Mesothelial cell of epicardium (in vitro differentiated cells): ENCODE results near the gene CTNNA1. TPM values are rescaled to one million over a fixed set of nuclear protein-coding genes. Genes with fewer than 3 reads are reported as not detected.
"Not testable (repeated sequence)": the region's sequence is repeated elsewhere in the genome, so short reads cannot be mapped to it uniquely, and the experiment has no call there.

ENCODE experiments used
- DNase-seq, 2 experiments: peaks; one replicate each; pipeline ENCODE4 v3.0.0; 2021; ENCODE audit warnings: low spot score in 2 of 2; ENCODE audit not compliant: unreplicated experiment in 2 of 2
- H3K27ac Mint-ChIP-seq: 2 replicates; pipeline ENCODE4 v1.8.0; 2021; ENCODE audit warnings: mixed read lengths
- H3K27me3 Mint-ChIP-seq: 2 replicates; pipeline ENCODE4 v1.8.0; 2021; ENCODE audit warnings: low read depth, mixed read lengths
- H3K36me3 Mint-ChIP-seq: 2 replicates; pipeline ENCODE4 v1.8.0; 2021; ENCODE audit warnings: mixed read lengths
- H3K4me1 Mint-ChIP-seq: 2 replicates; pipeline ENCODE4 v1.8.0; 2021; ENCODE audit warnings: mixed read lengths
- H3K4me3 Mint-ChIP-seq: 2 replicates; pipeline ENCODE4 v1.8.0; 2021; ENCODE audit warnings: mild to moderate bottlenecking, moderate library complexity, mixed read lengths
- H3K9me3 Mint-ChIP-seq: 2 replicates; pipeline ENCODE4 v1.8.0; 2021; ENCODE audit warnings: mixed read lengths
- total RNA-seq: library from RNA; stranded (reverse); gene quantifications from 3 replicates; pipeline ENCODE4 v1.2.1, GENCODE V29; 2021
- TF ChIP-seq, protein P1 (sequence below): fragments of 200-600 bp; sonication (generic); IDR thresholded peaks from one replicate; pipeline ENCODE4 v1.5.0; 2021; ENCODE audit warnings: antibody characterized with exemption; ENCODE audit not compliant: unreplicated experiment

The CTNNA1 gene
- total RNA-seq, 1 donor from 2014 or later: 427 TPM

DNA sequence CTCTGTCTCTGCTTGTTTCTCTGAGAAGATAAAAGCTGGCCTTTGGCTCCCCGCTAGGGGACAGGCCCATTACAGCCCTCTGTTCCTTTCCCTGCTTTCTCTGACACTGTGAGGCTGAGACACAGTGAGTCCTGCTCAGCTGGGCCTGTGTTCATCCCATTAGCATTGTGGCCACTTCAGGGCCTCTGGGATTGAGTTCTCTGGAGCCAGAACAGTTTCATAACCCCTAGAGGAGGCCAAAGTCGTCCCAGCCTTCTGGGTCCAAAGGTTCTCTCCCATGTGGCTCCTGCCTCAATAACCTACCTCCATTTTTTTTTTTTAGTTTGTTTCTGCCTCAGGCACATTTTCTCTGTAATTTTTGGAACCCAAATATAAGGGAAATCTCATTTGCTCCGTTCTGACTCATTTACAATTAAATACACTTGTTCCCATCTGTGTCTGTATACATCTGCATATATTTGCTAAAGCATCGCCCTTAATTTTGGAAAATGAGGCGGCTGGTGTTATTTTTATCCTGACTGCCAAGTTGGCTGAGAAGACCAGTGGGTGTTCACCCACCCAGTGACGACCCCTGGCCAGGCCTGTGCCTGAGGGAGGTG, 27.3 kb upstream of the CTNNA1 start:
- Mint-ChIP-seq H3K27me3 (no peaks in the 10 kb centered on the region), H3K9me3 (no peaks in the 10 kb centered on the region), H3K36me3 (no peaks in the 10 kb centered on the region), H3K4me3 (peak overlapping the region; percentile 20), H3K4me1 (peaks cover 42% of the 10 kb centered on the region), H3K27ac (peak overlapping the region; percentile 96)
- no peak for DNase-seq
- TF ChIP-seq, protein P1, sequence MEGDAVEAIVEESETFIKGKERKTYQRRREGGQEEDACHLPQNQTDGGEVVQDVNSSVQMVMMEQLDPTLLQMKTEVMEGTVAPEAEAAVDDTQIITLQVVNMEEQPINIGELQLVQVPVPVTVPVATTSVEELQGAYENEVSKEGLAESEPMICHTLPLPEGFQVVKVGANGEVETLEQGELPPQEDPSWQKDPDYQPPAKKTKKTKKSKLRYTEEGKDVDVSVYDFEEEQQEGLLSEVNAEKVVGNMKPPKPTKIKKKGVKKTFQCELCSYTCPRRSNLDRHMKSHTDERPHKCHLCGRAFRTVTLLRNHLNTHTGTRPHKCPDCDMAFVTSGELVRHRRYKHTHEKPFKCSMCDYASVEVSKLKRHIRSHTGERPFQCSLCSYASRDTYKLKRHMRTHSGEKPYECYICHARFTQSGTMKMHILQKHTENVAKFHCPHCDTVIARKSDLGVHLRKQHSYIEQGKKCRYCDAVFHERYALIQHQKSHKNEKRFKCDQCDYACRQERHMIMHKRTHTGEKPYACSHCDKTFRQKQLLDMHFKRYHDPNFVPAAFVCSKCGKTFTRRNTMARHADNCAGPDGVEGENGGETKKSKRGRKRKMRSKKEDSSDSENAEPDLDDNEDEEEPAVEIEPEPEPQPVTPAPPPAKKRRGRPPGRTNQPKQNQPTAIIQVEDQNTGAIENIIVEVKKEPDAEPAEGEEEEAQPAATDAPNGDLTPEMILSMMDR: no peak

DNA sequence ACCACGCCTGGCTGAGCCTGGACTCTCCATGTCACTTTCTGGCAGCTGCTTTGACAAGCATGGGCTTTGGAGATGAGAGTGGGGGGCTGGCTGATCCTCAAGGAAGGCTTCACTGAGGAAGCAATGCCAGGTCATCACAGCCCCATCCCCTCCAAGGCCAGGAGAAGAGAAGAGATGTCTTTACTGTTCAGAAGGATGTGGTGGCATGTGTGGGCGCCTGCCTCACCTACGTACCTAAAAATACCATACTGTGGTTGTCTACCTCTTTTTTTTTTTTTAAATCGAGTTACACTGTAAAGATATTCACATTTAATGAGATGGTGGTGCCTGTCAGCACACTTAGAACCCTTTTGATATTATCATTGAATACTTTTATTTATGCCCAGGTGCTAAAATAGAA, 26.4 kb upstream of the CTNNA1 start:
- Mint-ChIP-seq H3K4me1 (peaks cover 42% of the 10 kb centered on the region), H3K27me3 (no peaks in the 10 kb centered on the region), H3K36me3 (no peaks in the 10 kb centered on the region), H3K4me3 (no peak overlapping the region), H3K27ac (peak overlapping the region; percentile 49), H3K9me3 (no peaks in the 10 kb centered on the region)
- DNase-seq: no peak
- TF ChIP-seq, protein P1: no peak

DNA sequence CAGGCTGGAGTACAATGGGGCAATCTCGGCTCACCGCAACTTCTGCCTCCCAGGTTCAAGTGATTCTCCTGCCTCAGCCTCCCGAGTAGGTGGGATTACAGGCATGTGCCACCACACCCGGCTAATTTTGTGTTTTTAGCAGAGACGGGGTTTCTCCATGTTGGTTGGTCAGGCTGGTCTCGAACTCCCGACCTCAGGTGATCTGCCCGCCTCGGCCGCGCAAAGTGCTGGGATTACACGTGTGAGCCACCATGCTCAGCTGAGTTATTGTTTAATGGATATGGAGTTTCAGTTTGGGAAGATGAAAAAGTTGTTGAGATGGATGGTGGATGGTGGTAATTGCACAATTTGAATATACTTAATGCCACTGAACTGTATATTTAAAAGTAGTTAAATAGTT, 22.7 kb upstream of the CTNNA1 start:
- not testable (repeated sequence) for DNase-seq, H3K4me3 Mint-ChIP-seq, H3K27me3 Mint-ChIP-seq, H3K9me3 Mint-ChIP-seq, H3K27ac Mint-ChIP-seq, H3K36me3 Mint-ChIP-seq
- H3K4me1 Mint-ChIP-seq: peaks cover 14% of the 10 kb centered on the region

DNA sequence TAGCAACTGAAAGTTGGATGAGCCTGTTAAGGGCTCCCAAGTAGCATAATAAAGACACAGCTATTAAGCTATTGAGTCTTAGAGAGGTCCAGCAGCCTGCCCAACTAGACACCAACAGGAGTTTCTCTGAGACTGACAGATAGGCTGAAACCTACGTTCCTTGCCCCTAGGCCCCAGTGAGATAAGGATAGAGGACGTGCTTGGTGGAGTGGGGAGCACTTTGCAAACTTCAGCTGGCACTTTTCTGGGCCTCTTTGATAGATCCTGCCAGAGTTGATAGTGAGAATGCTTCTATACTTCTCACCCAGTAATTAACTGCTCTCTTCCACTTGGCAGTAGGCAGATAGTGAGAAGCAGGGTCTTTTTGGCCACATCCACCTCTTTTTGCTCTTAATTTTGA, 20.8 kb upstream of the CTNNA1 start:
- Mint-ChIP-seq H3K4me3 (no peak overlapping the region), H3K27me3 (no peaks in the 10 kb centered on the region)
- DNase-seq: no peak

DNA sequence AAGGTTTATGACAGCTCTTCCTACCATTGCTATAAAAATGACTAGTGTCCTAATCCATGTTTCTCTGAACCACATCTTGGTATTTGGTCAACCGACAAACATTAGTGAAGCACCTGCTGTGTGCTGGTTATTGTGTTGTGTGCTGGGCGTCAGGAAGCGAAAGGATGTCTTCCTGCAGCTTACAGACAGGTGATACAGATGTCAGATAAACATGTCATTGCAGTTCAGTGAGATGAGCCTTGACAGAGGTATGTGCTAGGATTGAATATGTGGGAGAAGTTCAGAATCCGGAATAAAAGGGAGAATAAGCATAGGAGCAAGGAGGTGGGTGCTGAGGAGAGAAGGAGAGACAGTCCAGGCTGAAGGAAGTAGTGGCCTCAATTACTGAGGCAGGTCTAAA, 20.3 kb upstream of the CTNNA1 start:
- Mint-ChIP-seq H3K9me3 (no peaks in the 10 kb centered on the region), H3K4me1 (peaks cover 4% of the 10 kb centered on the region), H3K4me3 (no peak overlapping the region), H3K27ac (no peak overlapping the region), H3K36me3 (no peaks in the 10 kb centered on the region), H3K27me3 (no peaks in the 10 kb centered on the region)
- no peak for DNase-seq
- TF ChIP-seq, protein P1: no peak

More for the DNA sequence above, 20.8 kb upstream of the CTNNA1 start:
- TF ChIP-seq, protein P1: no peak
- H3K9me3 Mint-ChIP-seq: no peaks in the 10 kb centered on the region
- H3K36me3 Mint-ChIP-seq: no peaks in the 10 kb centered on the region
- no peak overlapping the region for H3K27ac Mint-ChIP-seq
- peaks cover 3% of the 10 kb centered on the region for H3K4me1 Mint-ChIP-seq

DNA sequence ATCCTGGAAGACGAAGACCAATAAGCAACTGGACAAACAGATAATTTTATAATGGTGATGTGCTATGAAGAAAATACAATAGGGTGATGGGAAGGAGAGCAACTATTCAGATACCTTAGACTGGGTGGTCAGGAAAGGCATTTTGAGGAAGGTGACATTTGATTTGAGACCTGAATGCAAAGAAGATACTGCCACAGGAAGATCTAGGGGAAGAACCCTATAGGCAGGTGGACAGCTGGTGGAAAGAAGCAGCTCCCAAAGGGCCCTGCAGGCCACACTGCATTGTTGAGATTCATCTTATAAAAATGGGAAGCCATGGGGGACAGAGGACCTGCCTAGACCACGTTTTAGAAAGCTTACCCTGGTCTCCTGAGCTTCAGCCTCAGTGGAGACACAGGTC, 19.7 kb upstream of the CTNNA1 start:
- Mint-ChIP-seq H3K4me3 (no peak overlapping the region), H3K27me3 (no peaks in the 10 kb centered on the region), H3K4me1 (peaks cover 9% of the 10 kb centered on the region), H3K36me3 (no peaks in the 10 kb centered on the region), H3K27ac (no peak overlapping the region), H3K9me3 (no peaks in the 10 kb centered on the region)
- TF ChIP-seq, protein P1: no peak
- DNase-seq: no peak
